Natural killer cell treated with Interleukin-12 subunit alpha and Interleukin-12 subunit beta and Interleukin-15 and Interleukin-18, amount 100 ng/mL, for 72 hours (primary cell): ENCODE data around the gene HSD3B2. TPM values are rescaled to one million over a fixed set of nuclear protein-coding genes. Genes with fewer than 3 reads are reported as not detected.

Source experiments
- ATAC-seq, 2 donors: fragments of 150-1000 bp; cut with Tn5 transposase in 1 of 2; sonication (Bioruptor Pico), chemical (Tn5 transposase) in 1 of 2; 2 replicates each; pipeline ENCODE4 v1.10.0; 2021
- DNase-seq: peaks from one replicate; pipeline ENCODE4 v3.0.0; 2022; ENCODE audit warnings: low spot score
- H3K27ac Mint-ChIP-seq, 2 donors: 1 replicate in 1 of 2; 2 replicates in 1 of 2; pipeline ENCODE4 v1.8.0; 2022; ENCODE audit warnings: mixed read lengths in 2 of 2, mild to moderate bottlenecking in 1 of 2, moderate library complexity in 1 of 2
- H3K27me3 Mint-ChIP-seq, 2 donors: 1 replicate in 1 of 2; 2 replicates in 1 of 2; pipeline ENCODE4 v1.8.0; 2022; ENCODE audit warnings: mixed read lengths in 2 of 2
- H3K36me3 Mint-ChIP-seq: one replicate; pipeline ENCODE4 v1.8.0; 2022; ENCODE audit warnings: mixed read lengths
- H3K4me1 Mint-ChIP-seq, 2 donors: 1 replicate in 1 of 2; 2 replicates in 1 of 2; pipeline ENCODE4 v1.8.0; 2022; ENCODE audit warnings: low read depth in 2 of 2, mixed read lengths in 2 of 2, mild to moderate bottlenecking in 1 of 2
- H3K4me3 Mint-ChIP-seq: one replicate; pipeline ENCODE4 v1.8.0; 2022; ENCODE audit warnings: mixed read lengths
- H3K9me3 Mint-ChIP-seq: 2 replicates; pipeline ENCODE4 v1.8.0; 2022; ENCODE audit warnings: mixed read lengths
- total RNA-seq, 2 donors: library from RNA; stranded (reverse); gene quantifications; one replicate each; pipeline ENCODE4 v1.2.3, GENCODE V29; 2022

HSD3B2 gene
- total RNA-seq, 2 donors from 2014 or later, result not detected

DNA sequence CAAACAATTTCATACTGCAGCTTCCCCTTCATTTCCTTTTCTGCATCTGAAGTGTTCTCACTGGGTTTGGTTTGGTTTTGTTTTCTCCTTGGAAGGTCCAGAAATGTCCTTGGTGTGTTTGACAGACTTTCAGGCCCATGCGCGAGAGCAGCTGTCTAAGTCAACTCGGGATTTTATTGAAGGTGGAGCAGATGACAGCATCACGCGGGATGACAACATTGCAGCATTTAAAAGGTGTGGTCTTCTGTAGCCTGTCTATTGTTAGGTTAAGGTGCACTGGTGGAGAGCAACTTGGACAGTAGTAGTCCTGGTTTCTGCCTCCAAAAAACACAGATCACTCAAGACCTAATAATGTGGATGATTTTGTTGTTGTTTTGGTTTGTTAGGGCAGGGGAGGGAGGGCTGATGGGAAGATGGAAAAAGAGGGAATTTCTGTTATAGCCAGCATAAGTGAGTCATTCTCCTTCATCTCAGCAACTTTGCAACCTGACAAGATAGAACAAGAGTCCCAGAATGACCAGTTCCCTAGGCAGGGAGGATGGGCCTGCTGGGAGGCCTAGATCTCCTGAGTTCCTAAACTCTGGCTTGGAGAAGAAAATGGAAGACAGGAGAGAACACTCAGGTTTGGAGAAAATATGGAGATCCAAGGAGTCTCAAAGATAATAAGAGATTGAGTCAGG lies 33.8 kb upstream of the HSD3B2 start:
- Mint-ChIP-seq H3K36me3 (no peaks in the 10 kb centered on the region), H3K9me3 (peaks cover 2% of the 10 kb centered on the region), H3K4me3 (no peak overlapping the region), H3K27ac (no peak overlapping the region), H3K4me1 (no peaks in the 10 kb centered on the region), H3K27me3 (peaks cover 0 to 5% of the 10 kb centered on the region in 2 donors)
- DNase-seq (no peak), ATAC-seq (no peak)

DNA sequence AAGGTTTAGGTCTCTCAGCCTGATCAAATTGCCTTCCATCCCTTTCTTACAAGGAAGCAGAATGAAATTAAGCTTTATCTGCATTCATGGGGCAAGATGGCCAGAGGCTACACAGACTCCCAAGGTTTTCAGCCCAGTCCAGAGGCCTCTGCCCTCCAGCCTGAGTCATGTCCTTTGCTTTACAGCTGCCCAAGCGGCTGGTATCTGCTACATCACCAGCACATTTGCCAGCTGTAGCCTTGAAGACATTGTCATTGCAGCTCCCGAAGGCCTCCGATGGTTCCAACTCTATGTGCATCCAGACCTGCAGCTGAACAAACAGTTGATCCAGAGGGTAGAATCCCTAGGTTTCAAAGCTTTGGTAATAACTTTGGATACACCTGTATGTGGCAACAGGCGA lies 30.4 kb upstream of the HSD3B2 start:
- H3K9me3 Mint-ChIP-seq, result peaks cover 2% of the 10 kb centered on the region
- DNase-seq (no peak), ATAC-seq (no peak)
- peaks cover 2 to 6% of the 10 kb centered on the region in 2 donors for H3K27me3 Mint-ChIP-seq
- H3K4me1 Mint-ChIP-seq, result no peaks in the 10 kb centered on the region
- H3K4me3 Mint-ChIP-seq, result no peak overlapping the region
- H3K27ac Mint-ChIP-seq, result no peak overlapping the region
- H3K36me3 Mint-ChIP-seq, result no peaks in the 10 kb centered on the region

DNA sequence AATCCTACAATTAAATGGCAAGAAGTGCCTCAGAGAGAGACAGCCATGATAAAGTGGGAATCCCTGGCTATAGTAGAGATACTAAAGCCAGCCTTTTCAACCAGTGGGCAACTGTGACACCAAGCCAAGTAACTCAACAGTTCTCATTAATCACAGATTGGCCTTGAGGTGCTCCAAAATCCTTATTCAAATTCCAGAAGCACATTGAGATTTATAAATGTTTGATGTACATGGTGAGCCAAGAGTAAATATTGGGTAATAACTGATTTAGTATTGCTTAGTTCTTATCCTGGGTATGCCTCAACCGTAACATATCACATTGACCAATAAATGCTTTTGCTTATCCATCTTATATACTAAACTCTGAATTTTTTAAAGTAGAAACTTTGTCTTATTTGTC lies 29.3 kb upstream of the HSD3B2 start:
- Mint-ChIP-seq H3K4me3 (no peak overlapping the region), H3K27me3 (peaks cover 5 to 7% of the 10 kb centered on the region in 2 donors), H3K9me3 (peaks cover 3% of the 10 kb centered on the region), H3K4me1 (no peaks in the 10 kb centered on the region), H3K27ac (no peak overlapping the region), H3K36me3 (no peaks in the 10 kb centered on the region)
- DNase-seq (no peak), ATAC-seq (no peak)

DNA sequence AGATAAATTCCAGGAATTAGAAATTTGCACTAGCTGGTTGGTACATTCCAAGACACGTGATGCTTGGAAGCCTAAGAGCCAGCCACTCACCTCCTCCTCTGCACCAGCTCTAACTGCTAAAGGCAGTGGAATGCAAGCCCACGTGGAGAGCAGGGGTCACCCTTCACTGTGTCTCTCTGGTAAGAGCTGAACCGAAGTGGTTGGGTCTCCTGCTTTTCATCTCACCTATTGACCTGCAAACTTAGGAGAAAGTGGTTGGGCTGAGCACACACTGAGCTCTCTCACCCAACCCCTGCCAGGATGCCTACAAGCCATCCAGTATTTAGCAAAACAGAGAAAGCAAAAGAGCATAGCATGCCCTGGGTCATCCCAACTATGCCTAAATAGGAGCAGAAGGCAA lies 27.1 kb upstream of the HSD3B2 start:
- ATAC-seq (no peak), DNase-seq (no peak)
- Mint-ChIP-seq H3K4me1 (no peaks in the 10 kb centered on the region), H3K27me3 (peaks cover 5 to 7% of the 10 kb centered on the region in 2 donors), H3K27ac (no peak overlapping the region), H3K36me3 (no peaks in the 10 kb centered on the region), H3K9me3 (peaks cover 3% of the 10 kb centered on the region), H3K4me3 (no peak overlapping the region)

DNA sequence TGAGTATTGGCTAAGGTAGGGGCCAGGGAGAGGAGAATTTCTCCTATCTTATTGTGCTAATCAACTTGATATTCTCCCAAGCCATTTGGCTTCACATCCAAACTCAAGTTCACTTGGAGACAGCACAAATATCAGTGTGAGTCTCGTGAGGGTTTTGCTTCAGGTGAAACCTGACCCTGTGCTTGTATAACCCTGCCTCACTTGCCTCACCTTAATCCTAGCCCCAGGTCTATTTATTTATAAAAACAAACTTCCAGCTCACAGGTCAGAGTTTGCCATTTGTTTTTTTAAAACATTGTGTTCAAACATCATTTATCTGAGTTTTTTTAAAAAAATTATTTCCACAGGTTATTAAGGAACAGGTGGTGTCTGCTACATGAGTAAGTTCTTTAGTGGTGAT lies 26.5 kb upstream of the HSD3B2 start:
- Mint-ChIP-seq H3K27ac (no peak overlapping the region), H3K4me1 (no peaks in the 10 kb centered on the region), H3K9me3 (peaks cover 3% of the 10 kb centered on the region), H3K4me3 (no peak overlapping the region), H3K36me3 (no peaks in the 10 kb centered on the region), H3K27me3 (peaks cover 5 to 7% of the 10 kb centered on the region in 2 donors)
- ATAC-seq (no peak), DNase-seq (no peak)

DNA sequence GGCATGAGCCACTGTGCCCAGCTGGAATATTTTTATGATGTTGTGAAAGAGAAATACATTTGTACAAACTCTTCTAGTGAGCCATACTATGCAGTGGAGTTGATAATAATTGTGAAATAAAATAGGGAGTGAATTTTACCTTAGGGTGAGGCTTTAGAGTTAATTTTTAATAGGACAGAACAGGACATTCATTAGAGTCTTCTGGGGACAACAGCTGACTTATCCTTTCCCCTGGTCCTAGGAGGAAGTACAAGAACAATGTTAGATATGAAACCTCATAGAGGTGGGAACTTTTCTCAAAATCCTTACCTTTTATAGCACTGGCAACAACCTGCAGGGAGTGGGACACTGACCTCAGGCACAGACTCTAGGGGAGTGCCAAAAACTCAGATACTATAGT lies 24.4 kb upstream of the HSD3B2 start:
- ATAC-seq (no peak), DNase-seq (no peak)
- H3K4me1 Mint-ChIP-seq, result no peaks in the 10 kb centered on the region
- no peak overlapping the region for H3K27ac Mint-ChIP-seq
- H3K36me3 Mint-ChIP-seq, result no peaks in the 10 kb centered on the region
- peaks cover 5 to 7% of the 10 kb centered on the region in 2 donors for H3K27me3 Mint-ChIP-seq
- peaks cover 7% of the 10 kb centered on the region for H3K9me3 Mint-ChIP-seq
- no peak overlapping the region for H3K4me3 Mint-ChIP-seq

DNA sequence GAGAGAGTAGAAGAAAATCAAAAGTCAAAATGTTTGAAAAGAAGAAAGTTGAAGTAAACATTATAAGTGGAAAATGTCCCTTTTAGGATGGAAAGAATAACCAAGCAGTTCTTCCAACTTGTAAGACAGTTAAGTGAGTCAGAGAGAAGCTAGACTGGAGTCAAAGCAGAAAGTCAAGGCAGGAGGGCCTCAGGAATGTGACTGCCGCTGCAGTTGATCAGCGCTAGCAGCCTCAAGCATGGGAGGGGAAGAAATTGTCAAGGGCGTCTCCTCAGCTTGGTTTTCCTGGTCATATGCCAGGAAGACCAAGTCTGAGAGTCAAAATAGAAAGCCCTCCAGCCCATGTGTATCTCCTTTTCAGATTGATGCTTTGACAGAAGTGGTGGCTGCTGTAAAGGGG lies 23.2 kb upstream of the HSD3B2 start:
- no peak for ATAC-seq
- Mint-ChIP-seq H3K9me3 (peaks cover 14% of the 10 kb centered on the region), H3K27me3 (peaks cover 6 to 7% of the 10 kb centered on the region in 2 donors), H3K36me3 (no peaks in the 10 kb centered on the region), H3K4me3 (no peak overlapping the region), H3K27ac (no peak overlapping the region), H3K4me1 (no peaks in the 10 kb centered on the region)
- DNase-seq, result no peak

DNA sequence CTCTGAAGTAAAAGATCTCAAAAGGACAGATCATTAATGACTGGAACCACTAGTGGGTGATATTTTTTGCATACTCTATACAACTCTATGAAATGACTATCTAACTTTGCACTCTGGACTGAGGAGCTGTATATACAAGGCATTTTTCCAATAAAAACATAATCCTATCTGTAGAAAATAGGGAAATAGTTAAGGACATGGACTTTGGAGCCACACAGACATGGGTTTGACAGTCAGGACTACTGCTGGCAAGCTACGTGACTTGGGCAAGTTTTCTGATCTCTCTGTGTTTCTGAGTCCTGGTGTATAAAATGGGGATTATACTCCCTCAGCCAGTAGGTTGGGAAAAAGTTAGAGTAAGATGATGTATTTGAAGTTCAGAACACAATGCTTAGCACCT lies 20.9 kb upstream of the HSD3B2 start:
- Mint-ChIP-seq H3K27me3 (peaks cover 6 to 7% of the 10 kb centered on the region in 2 donors), H3K27ac (no peak overlapping the region), H3K36me3 (no peaks in the 10 kb centered on the region), H3K4me3 (no peak overlapping the region), H3K4me1 (no peaks in the 10 kb centered on the region), H3K9me3 (peaks cover 15% of the 10 kb centered on the region)
- DNase-seq (no peak), ATAC-seq (no peak)

DNA sequence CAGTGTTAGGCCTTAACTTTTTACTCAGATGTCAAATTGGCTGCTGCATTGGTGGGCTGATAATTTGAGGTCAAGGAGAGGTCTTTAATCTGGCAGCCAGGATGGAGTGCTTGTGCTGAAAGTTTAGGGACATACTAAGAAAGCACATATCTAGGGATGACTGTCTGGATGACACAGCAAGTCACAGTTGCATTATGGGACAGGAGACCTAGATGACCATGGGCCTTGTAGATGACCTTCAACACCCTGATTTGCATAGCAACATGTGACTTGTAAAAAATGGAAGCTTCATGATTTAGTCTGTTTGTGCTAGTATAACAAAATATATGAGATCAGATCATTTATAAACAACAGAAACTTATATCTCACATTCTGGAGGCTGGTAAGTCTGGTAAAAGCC lies 18.0 kb upstream of the HSD3B2 start:
- DNase-seq (no peak), ATAC-seq (no peak)
- peaks cover under 1% of the 10 kb centered on the region for H3K36me3 Mint-ChIP-seq
- H3K9me3 Mint-ChIP-seq, result peaks cover 12% of the 10 kb centered on the region
- peaks cover 0 to 4% of the 10 kb centered on the region in 2 donors for H3K27me3 Mint-ChIP-seq
- H3K27ac Mint-ChIP-seq, result no peak overlapping the region
- no peaks in the 10 kb centered on the region for H3K4me1 Mint-ChIP-seq
- H3K4me3 Mint-ChIP-seq, result no peak overlapping the region

DNA sequence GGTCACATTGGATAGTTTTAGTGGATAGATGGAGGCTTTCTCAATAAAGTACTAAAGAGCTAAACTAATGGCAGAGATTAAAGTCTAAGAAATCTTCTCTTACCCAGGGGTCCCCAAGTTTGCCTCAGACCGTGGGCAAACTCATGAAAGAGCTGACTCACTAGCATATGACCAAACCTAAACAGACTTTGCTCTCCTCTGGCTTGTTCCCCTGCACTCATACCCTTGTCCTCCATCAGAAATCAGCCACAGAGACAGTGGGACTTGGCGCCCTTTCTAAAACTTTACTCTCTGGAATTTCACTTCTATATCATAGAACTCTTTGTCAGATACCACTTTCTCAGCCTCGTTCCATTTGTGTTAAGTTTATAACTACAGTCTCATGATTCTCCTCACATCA lies 17.0 kb upstream of the HSD3B2 start:
- no peak for ATAC-seq
- Mint-ChIP-seq H3K4me3 (no peak overlapping the region), H3K36me3 (peaks cover 4% of the 10 kb centered on the region), H3K9me3 (peaks cover 18% of the 10 kb centered on the region), H3K27ac (no peak overlapping the region), H3K4me1 (no peaks in the 10 kb centered on the region), H3K27me3 (peaks cover 0 to 4% of the 10 kb centered on the region in 2 donors)
- no peak for DNase-seq

DNA sequence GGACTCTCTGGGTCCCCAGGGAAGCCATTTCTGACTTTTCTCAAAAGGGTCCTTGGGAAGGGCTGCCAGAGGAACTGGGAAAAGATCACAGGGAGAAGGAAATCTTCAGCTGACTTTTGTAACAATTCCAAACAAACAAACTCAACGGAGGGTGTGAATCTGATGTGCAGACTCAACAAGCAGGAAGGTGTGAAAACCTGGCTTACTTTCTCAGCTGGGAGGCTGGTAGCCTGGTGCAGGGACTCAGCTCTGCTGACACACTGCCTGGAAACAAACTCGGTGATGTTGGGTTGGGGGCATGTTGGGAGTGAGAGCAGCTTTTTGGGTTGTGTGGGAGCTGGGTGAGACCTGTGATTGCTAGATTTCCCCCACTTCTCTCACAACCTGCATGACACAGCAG lies 10.2 kb upstream of the HSD3B2 start:
- no peak overlapping the region for H3K27ac Mint-ChIP-seq
- no peak for DNase-seq
- H3K9me3 Mint-ChIP-seq, result peaks cover 25% of the 10 kb centered on the region
- H3K4me1 Mint-ChIP-seq, result no peaks in the 10 kb centered on the region
- H3K4me3 Mint-ChIP-seq, result no peak overlapping the region
- H3K27me3 Mint-ChIP-seq, result no peaks in the 10 kb centered on the region
- no peak for ATAC-seq
- peaks cover 9% of the 10 kb centered on the region for H3K36me3 Mint-ChIP-seq

DNA sequence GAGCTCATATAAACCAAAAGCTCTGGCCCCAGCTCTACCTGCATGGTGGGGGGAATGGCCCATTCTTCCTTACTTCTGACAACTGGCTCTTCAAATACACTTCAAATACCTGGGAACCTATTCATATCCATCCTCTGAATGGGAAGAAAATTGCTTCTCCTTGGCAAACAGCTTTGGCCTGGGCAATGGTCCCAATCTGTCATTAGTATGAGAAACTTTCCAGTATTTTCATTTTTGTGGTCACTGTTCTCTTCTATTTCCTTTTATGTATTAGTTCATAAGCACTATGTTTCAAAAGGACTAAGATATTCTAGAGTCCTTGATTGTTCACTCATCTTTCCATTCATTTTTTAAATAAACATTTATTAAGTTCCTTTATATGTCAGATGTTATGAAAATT lies 5.2 kb upstream of the HSD3B2 start:
- Mint-ChIP-seq H3K27me3 (peaks cover 0 to 4% of the 10 kb centered on the region in 2 donors), H3K27ac (no peak overlapping the region), H3K4me1 (no peaks in the 10 kb centered on the region), H3K36me3 (peaks cover 5% of the 10 kb centered on the region), H3K4me3 (no peak overlapping the region), H3K9me3 (peaks cover 13% of the 10 kb centered on the region)
- no peak for ATAC-seq
- no peak for DNase-seq

DNA sequence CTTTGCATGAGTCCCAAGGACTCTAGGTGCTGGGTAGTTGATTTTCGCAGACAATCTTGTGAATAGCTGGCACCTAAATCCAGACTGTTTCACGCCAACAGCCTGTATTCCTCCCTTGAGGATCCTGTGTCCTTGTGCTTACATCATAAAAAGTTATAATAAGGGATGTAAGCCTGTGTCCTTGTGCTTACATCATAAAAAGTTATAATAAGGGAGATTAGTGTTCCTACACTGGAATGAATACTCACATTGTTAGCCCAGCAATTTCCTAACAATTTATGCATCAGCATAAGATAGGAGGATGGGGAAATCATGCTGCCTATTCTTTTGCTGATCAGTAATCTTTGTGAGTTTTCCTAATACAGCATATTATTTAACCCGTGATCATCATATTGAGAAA lies 4.0 kb upstream of the HSD3B2 start:
- no peak for DNase-seq
- Mint-ChIP-seq H3K27ac (no peak overlapping the region), H3K4me1 (no peaks in the 10 kb centered on the region), H3K36me3 (peaks cover 2% of the 10 kb centered on the region), H3K27me3 (peaks cover 0 to 6% of the 10 kb centered on the region in 2 donors), H3K4me3 (no peak overlapping the region), H3K9me3 (peaks cover 16% of the 10 kb centered on the region)
- ATAC-seq, result no peak

DNA sequence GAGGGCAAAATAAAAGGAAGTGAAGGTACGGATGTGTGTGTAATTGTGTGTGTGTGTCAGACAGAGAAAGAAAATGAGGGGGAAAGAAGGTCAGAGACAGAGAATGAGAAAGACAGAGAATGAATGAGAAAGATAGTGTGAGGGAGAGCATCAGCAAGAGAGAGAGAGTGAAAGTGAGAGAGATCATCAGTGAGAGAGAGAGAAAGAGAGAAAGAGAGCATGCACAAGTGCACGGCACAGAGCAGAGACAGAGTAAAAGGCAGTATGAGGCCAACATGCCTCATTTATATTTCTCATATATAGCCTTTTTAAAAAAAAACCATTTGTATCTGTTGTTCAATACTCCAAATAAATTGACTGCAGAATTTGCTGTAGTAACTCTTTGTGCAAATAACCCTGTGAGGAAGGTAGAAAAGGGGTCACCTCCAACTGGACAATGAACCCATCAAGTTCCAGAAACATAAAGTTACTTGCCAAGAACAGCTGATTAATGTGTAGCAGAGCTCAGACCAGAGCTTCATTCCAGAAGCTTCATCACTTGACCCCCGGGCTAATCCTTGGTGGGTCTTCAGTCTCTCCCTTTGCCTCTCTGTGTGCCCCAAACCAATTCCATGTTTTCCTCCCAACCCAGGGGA lies 1.2 kb downstream of the HSD3B2 start:
- H3K36me3 Mint-ChIP-seq, result no peaks in the 10 kb centered on the region
- no peak for DNase-seq
- no peak overlapping the region for H3K4me3 Mint-ChIP-seq
- no peak overlapping the region for H3K27ac Mint-ChIP-seq
- no peak for ATAC-seq
- H3K27me3 Mint-ChIP-seq, result peaks cover 0 to 3% of the 10 kb centered on the region in 2 donors
- H3K4me1 Mint-ChIP-seq, result no peaks in the 10 kb centered on the region
- H3K9me3 Mint-ChIP-seq, result peaks cover 4% of the 10 kb centered on the region

DNA sequence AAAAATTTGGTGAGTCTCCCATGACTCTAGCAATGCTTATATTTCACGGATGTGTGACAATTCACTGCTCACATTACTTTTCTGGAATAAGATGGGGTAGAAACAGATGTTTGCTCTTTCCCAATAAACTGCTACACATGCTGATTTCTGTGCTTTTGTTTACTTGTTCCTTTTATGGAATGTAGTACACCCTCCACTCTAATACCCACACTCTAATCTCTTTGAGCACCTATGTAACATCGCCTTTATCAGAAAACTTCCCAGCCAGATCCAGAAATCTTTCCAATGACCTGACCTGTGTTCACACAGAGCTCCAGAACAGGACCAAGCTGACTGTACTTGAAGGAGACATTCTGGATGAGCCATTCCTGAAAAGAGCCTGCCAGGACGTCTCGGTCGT lies 4.2 kb downstream of the HSD3B2 start:
- H3K27ac Mint-ChIP-seq, result no peak overlapping the region
- no peak for ATAC-seq
- peaks cover 4% of the 10 kb centered on the region for H3K9me3 Mint-ChIP-seq
- peaks cover 0 to 3% of the 10 kb centered on the region in 2 donors for H3K27me3 Mint-ChIP-seq
- no peaks in the 10 kb centered on the region for H3K36me3 Mint-ChIP-seq
- DNase-seq, result no peak
- H3K4me3 Mint-ChIP-seq, result no peak overlapping the region
- H3K4me1 Mint-ChIP-seq, result no peaks in the 10 kb centered on the region
